Stimulated activated CD8-positive, alpha-beta memory T cell treated with anti-CD3 and anti-CD28 coated beads, Interleukin-7, amount 100 ng/mL, for 1 hour (primary cell): ENCODE results near the gene PHACTR1.

ENCODE experiments used
- DNase-seq, 2 donors: peaks; one replicate each; pipeline ENCODE4 v3.0.0-alpha.2; 2020; ENCODE audit warnings: low read depth in 2 of 2

The PHACTR1 gene

DNA sequence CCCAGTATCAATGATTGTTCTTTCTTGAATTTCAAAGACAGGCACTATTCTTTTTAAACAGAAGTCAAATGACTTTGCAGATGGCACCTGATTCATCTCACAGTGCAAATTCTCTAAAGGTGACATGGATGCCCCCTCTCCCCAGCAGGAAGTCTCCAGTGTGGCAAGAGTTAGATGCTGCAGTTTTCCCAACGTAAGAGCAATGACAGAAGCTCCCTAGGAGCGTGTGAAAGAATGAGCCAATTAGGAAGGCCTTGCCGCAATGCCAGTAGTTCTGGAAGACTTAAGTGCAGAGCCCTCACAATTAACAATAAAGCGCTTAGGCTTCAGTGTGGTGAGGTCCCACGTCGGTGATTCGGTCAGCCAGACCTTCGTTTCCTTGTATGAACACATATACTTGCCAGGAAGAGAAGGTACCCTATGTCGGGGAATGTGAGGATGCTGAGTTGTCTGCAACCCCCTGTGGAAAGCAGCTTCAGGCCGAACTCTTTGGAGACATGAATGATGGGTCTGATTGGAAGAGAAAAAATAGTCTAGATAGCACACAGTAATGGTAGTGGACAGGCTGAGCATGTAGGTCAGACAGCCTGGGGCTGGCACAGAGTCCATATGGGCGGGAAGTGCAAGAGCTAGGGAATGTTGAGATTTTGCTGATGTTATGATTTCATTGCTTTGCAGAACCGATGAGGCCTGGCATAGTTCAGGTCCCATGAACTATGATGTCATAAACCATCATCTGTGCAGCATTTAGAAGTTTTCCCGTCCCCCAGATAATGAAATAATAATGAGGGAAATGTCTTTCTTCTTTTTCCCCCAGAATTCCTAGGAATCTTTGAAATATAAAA, 132.6 kb downstream of the PHACTR1 start:
- DNase-seq = no peak

DNA sequence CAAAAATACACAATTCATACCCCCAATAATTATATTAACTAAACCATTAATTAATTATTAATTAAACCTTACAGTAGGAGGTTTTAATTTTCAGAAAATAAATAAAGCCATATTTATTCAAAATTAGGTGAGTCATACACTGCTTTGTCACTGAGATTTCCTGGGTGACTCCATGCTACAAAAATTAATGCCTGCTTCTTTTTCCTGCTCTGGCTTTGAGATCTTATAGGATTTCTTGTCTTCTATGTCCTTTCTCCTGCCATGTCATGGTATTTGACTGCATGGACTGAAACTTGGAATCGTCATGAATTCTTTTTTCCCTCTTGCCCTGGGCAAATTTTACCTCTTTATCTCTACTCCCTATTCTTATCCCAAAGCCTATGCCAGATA, 133.2 kb downstream of the PHACTR1 start:
- DNase-seq = no peak

DNA sequence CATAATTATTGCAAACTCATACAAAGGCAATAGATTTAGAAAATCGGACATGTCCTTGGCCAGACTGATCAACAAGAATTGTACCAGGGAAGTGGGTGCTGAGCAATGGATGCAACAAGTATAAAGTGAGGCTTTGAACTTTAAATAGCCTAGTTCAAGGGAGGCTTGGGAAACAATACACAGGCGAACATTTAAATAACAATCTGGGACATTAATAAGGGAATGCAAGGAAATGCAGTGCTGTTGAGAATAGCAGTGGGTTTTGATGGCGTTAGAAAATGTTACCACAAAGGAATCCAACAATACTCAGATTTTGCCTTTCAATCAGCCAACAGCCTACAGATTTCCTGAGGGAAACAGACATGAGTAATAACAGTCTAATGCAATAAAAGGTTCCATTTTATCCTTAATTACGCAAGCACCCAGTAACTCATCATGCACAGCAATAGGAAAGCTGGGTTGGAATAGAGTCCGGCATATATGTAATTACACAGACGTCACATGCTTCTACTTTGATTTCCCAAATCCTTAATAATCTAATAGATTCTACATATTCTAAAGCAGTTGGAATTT, 134.6 kb downstream of the PHACTR1 start:
- DNase-seq = no peak

DNA sequence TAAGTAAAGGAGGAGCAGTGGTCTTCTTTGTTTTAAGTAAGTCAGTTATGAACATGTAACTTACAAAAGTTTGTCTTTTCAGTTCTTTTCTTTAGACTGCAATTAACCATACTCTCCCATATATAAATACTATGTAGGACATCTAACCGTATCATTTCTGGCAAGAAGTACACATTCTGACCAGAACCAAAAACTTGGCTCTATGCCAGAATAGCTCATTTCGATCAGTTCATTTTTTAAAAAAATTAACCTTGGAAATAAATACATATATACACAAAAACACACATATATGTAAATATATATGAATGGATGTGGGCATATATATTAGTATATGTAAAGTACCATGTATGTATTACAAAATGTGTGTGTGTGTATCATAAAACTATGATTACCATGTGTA, 145.0 kb downstream of the PHACTR1 start:
- no peak for DNase-seq

DNA sequence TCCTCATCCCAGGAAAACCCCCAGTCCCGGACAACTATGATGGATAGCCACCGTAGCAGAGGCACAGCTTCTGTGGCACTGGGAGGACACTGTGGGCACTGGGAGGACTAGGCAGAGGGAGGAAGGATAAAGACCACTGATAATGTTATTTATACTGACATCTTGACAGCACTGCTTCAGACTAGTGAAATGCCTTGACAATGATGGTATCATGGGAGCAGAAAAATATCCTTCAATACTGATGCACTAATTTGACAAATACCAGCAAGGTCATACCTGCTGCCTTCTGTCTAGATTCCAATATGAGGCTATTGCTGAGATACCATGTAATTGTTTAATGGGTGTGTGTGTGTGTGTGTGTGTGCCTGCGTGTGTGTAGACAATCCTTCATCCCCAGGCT, 148.6 kb downstream of the PHACTR1 start:
- DNase-seq = no peak

DNA sequence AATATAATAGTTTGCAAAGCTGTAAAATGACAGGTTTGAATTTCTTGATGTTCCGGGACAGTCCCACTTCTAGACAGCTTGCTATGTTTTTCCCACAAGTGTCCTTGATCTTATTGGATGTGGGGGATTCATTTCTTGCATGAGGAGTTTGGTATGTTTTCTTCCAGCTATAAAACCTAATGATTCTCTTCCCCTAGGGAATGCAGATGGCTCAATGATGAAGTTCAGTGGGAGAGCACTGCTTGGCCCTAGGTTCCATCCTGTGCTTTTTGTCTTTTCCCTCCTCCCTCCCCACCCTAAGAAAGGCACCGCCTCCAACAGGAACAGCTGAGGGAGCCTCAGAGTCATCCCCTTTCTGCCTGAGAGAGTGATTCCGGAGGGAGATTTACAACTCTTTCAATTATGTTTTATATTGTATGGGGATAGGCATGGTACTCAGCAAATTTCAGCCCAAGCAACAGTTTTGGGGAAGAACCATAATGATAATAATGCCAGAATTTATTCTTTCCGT, 149.2 kb downstream of the PHACTR1 start:
- DNase-seq = no peak

DNA sequence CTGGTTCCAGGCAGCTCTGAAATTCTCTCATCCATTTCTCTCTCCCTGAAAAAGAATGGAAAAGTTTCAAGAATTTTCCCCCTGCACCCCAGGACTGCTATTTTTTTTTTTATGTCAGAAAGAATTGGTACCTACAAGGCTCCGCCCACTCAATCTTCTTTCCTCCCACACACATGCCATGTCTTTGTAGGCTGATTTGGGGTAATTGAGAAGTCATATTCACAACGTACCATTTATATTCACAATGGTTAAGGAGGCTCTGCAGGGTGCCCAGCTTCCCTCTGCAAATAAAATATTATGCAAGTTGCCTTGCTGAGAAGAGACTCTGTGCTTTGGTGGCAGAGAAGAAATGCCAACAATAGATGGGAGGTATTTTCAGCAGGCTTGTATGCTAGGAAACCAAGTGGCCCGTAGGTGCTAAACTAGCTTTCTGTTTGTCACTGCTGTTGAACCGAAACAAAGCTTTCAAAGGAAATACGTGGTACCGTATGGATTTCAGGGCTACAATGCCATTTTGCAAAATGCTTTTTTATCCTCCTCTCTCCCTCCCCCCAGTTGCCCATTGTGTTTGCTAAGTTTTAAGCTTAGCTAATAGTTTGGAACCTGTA, 150.0 kb downstream of the PHACTR1 start:
- no peak for DNase-seq

DNA sequence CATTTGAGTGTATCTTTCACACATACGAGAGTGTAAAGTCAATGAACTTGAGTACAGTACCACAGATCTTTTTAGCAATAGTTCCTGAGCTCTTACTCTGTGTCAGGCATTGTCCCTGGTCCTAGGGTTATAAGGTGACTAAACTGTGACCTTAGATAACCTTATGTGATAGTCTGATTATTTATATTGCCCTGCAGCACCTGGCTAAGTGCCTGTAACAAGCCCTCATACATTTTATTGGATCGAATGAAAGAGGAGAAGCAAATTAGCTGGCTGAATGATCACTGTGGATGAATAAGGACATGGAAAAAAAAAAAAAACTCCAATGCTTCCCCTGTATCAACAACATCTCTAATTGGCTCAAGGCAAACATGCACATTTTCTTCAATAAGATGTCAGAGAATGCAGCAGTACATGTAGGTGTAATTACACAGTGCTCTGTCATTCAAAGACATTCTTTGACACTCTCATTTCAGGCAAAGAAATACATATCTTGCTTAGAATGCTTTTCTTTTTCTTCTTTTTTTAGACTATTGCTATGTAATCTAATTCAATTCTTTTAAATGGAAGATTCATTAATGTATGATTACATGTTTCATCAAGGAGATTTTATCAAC, 153.4 kb downstream of the PHACTR1 start:
- DNase-seq = no peak

DNA sequence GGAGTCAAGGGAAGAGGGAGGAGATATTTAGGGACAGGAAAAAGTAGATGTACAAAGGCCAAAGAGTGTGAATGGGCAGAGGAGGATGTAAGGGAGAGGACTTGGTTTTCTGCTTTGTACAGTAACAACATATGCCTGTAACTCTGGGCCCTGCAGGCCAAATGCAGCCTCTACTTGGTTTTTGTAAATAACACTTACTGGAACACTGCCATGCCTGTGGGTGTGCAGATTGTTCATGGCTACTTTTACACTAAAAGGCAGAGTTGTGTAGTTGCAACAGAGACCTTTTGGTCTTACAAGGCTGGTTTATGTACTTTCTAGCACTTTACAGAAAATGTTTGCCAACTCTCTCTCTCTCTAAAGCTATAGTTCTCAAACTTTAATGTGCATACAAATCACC, 157.1 kb downstream of the PHACTR1 start:
- DNase-seq = no peak

DNA sequence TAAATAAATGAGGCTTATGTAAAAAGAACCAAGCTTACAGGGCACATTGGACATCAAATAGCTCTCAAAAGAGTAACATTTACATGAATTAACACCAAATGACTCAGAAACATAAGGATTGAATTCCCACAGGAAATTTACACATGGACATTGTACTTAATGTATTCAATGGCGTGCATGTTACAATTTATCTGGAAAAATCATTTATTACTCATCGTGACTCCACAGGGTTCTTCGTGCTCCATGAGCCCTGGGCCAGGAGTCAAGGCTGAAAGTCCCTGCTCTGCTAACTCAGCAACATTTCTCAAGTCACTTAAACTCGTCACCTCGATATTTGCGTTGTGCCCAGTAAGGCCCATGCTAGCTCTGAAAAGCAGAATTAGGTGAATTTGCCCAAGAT, 158.5 kb downstream of the PHACTR1 start:
- no peak for DNase-seq

DNA sequence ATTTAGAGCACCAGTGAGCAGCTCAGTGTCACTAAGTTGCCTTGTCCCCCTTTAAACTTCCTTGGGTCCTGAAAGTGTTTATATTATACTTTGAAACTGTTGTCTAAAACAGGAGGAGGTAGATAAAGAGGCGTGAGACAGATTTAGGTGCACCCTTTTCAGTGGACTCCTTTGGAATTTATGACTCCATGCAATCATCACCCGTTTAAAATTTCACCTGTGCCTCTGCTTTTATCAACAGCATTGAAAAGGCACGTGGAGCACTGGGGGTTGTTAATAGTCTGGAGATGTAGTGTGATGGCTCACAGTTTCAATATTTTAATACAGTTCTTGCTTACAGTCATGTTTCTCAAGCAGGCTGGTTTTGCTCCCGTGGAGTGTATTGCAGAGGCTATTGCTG, 162.2 kb downstream of the PHACTR1 start:
- no peak for DNase-seq

DNA sequence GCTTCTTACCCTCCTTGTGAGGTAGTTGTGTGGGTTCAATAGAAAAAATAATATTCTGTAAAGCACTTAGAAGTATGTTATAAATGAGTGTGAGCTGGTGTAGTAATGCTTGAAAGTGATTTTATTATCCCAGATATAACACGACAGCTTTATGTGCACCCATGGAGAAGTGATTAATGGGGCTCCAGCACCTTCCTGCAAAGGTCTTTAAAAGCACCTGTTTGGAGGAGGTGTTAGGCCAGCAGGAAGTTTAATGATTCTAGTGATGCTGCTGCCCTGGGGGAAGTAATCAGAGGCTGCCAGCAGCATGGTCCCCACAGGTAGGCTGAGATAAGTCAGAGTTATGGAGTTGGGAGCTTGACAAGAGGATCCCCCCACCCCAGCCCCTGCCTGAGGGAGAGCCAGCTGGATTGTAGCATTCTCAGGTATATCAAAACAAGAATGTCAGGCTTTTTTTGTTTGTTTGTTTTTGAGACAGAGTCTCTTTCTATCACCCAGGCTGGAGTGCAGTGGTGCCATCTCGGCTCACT, 166.3 kb downstream of the PHACTR1 start:
- DNase-seq = no peak

DNA sequence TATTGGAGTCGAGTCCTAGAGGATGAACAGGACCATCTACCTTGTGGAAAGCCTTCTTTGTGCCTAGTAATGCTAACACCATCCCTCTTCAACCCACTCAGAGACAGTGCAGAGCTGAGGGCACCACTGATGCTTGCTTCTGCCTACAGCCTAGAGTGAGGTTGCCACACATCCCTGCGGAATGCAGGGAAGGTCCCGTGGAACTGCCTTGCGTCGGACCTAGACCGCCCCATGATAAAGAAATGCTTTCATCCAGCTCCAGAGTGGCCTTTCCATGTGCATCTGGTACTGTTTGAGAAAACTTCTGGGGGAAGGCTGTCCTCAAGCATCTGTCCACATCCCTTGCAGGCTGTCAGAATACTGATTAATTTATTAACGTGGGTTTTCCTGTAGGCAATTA, 168.4 kb downstream of the PHACTR1 start:
- no peak for DNase-seq

DNA sequence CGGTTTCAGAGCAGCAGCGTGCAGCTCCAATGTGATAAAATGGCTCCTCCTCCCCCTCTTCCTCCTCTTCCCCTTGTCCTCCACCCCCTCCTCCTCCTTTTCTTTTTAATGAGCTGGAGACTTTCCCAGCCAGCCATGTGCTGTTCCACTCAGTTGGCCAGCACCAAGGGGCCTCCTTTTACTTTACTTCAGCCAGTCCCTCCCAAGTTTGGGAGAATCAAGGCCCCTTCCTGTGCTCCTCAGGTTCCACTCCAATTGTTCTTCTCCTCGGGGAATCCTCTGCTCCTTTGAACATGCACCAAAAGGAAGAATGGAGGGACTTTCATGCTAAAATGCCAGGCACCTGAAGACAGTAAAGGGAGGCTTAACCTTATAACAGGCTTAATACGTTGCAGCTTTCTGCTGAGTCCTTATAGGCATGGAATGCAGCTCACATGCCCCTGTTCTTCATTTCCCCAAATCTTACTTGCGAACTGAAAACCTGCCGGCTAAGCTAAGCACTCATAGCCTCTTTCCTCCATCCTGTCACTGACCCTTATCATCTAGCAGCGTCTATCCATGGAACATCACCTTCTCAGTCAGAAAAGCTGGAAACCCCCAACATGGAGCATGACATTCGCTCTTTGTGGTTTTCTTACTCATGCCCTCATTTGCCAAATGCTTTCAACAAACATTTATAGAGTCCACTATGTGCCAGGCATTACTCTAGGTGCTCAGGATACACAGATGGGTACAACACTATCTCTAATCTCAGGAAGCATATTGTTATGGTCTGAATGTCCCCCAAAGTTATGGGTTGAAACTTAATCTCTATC, 170.6 kb downstream of the PHACTR1 start:
- no peak for DNase-seq

DNA sequence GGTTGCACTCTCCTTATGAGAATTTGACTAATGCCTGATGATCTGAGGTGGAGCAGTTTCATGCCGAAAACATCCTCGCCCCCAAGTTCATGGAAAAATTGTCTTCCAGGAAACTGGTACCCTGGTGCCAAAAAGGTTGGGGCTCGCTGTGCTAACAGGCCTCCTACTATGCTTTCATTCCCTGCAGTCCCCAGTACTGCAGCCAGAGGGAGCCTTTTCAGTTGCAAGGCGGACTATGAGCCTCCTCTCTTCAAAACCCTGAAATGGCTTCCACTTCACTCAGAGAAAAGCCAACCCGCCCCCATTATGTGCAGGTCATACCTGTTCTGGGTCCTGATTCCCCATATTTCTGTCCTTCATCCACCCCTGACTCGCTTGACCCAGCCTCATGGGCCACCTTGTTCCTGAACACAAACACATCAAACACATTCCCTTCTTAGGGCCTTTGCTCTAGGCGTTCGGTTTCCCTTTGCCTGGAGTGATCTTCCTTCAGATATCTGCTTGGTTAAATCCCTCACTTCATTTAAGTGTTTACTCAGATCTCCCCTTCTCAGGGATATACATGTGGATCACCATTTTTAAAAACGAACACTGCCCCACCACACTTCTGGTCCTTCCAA, 173.7 kb downstream of the PHACTR1 start:
- DNase-seq = no peak

DNA sequence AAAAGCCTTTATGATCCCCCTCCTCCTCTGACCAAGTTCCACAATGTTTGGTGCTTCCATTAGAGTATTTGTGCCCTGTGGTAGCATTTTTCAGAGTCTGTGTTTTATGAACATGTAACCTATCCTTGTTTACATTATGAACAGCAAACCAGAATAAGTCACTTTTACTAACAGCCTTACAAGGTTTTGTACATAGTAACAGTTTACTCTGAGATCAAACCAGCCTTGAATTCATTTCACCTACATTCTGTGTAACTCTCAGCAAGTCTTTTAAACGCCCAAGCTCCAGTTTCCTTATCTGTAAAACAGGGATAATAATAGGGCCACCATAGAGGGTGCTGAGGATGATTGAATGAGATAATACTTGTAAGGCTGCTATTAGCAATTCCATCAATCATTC, 175.0 kb downstream of the PHACTR1 start:
- no peak for DNase-seq

DNA sequence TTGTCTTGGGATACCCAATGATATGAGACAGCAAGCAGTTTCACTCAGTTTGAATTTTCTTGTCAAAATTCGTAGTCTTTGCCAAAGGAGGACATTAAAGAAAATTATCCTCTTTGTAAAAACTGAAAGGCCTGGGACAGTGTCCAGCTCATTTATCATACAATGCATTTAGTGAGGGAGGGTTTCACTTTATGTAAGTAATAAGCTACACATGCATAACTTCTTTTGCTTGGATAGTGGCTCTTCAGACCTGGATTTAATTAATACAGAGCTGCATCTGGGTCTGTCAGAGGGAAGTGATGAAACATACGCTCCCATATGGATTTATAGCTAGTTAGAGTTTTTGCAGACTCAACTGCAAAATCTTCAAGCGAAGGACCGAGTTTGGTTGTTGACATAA, 175.6 kb downstream of the PHACTR1 start:
- no peak for DNase-seq

DNA sequence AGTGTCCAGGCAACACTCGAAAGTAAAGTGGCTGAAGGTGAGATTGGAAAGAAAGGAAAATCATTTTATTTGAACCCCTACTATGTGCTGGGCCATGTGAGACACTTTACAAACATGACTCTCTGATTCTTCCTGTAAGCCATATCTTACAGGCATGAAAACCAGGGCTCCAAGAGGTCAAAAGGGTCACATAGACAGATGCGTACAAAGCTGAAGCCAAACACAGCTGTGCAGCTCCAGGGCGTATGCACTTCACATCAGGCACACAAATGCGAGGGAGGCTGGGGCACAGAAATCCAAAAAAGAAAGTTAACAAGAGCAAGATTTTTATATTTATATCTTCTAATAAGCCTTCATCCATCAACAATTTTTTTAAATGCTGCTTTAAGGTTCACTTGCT, 176.5 kb downstream of the PHACTR1 start:
- no peak for DNase-seq

DNA sequence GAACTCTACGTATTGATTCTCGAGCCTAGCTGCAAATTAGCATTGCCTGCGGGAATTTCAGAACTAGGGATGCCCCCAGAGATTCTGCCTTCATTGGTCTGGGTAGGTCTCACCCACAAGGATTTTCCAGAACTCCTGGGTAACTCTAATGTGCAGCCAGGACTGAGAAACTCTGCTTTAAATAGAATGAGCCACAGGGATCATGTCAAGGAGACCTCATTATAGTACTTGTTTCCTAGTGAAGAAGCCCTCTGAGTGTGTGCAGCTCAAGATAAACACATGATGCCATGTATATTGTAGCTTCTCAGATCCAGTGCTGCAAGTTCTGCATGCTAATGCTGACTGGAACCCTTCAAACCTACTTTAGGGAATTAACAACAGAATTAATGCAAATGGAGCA, 179.2 kb downstream of the PHACTR1 start:
- DNase-seq = no peak

DNA sequence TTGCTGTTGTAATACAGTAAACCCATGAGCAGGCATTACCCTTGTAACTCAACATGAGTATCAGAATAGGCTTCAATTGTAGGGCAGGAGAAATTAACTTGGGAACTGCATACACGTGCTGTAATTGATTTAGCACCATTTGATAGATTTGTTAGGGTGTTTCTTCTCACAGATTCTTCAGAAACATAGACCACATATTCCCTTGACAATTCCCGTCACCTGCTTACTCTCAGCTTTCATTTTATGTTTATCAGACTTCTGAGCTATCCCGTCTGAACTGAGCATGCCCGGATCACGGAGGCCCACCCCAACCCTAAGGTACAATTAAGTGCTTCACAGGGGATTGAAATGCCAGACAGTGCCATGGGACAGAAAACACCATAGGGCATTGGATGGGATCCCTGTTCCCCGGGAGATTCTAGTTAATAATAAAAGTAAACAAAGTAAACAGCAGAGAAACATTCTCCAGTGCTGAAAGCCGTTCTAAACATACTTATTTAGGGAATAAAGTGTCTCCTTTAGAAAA, 179.7 kb downstream of the PHACTR1 start:
- no peak for DNase-seq

DNA sequence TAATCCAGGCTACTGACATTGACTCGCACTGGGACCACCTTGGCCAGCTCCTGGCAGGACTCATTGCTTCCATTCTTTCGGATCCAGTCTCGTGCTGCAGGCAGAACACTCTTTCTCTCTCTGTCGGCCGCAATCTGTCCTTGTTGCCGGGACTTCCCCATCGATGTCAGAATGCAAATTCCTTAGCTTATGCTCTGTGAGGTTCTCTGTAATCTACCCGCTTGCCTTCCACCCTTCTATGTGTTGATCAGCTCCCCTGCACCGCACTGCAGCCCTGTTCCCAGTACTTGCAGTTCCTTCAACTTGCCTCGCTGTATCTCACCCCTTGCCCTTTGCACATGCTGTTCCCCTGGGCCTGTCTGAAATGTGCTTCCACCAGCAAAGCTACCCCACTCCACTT, 182.0 kb downstream of the PHACTR1 start:
- no peak for DNase-seq
